Esophagus muscularis mucosa (tissue), 4 donors: Measurements from ENCODE around the gene CACYBP. TPM values are rescaled to one million over a fixed set of nuclear protein-coding genes. Genes with fewer than 3 reads are reported as not detected.

Source experiments
- DNase-seq: peaks from one replicate; pipeline ENCODE4 v3.0.0-alpha.2; 2017; ENCODE audit errors: extremely low spot score
- H3K27ac ChIP-seq, 4 donors: fragments of 200-600 bp; sonication (generic); replicated peaks in 1 of 4; 1 replicate in 3 of 4; 2 replicates in 1 of 4; pipeline ENCODE4 v1.5.1; 2016 to 2019; ENCODE audit warnings: mild to moderate bottlenecking in 1 of 4
- H3K27me3 ChIP-seq, 4 donors: fragments of 200-600 bp; sonication (generic); one replicate each; pipeline versions ENCODE4 v1.5.1 to v1.6.0; 2016 to 2019
- H3K36me3 ChIP-seq, 4 donors: fragments of 200-600 bp; sonication (generic); one replicate each; pipeline ENCODE4 v1.5.1; 2016 to 2019
- H3K4me1 ChIP-seq, 4 donors: fragments of 200-600 bp; sonication (generic); one replicate each; pipeline ENCODE4 v1.5.1; 2016 to 2019
- H3K4me3 ChIP-seq, 4 donors: fragments of 200-600 bp; sonication (generic); 1 replicate in 2 of 4; 2 replicates in 2 of 4; pipeline ENCODE4 v1.5.1; 2016 to 2019; ENCODE audit warnings: mild to moderate bottlenecking in 4 of 4, moderate library complexity in 1 of 4
- H3K9me3 ChIP-seq, 4 donors: fragments of 200-600 bp; sonication (generic); 1 replicate in 3 of 4; 2 replicates in 1 of 4; pipeline ENCODE4 v1.5.1; 2016 to 2019
- EP300 ChIP-seq: sonication (generic); formaldehyde crosslinking; IDR thresholded peaks from one replicate; pipeline ENCODE4 v1.6.1; 2017; ENCODE audit warnings: antibody characterized with exemption
- POLR2A ChIP-seq: fragments of 450-650 bp; IDR thresholded peaks from one replicate; pipeline ENCODE4 v1.6.1; 2017; ENCODE audit warnings: antibody characterized with exemption, moderate library complexity, mild to moderate bottlenecking, low read depth
- POLR2AphosphoS5 ChIP-seq, 2 donors: sonication (generic); formaldehyde crosslinking; IDR thresholded peaks; one replicate each; pipeline ENCODE4 v1.6.1; 2017; ENCODE audit warnings: antibody characterized with exemption in 2 of 2
- WGBS: methylation state at CpG from one replicate; pipeline ENCODE4 v1.1.5; 2018; 5-methylcytosine and 5-hydroxymethylcytosine counted together
- intact Hi-C: fragments of 100-400 bp; cut with DNase I; formaldehyde crosslinking; loops from one replicate; pipeline ENCODE4 v1.15.1; 2023
- total RNA-seq, 4 donors: library from RNA; depleted of rRNA; stranded (reverse); fragments of >200 nt; gene quantifications; one replicate each; pipeline versions ENCODE4 v1.1.0 to v1.2.1, GENCODE V29; 2016
- TF ChIP-seq, protein P1 (sequence below), 3 experiments: fragments of 200-600 bp in 2 of 3; fragments of 450-650 bp in 1 of 3; sonication (generic) in 2 of 3; IDR thresholded peaks; one replicate each; pipeline ENCODE4 v1.5.1; 2017 to 2019; ENCODE audit warnings: antibody characterized with exemption in 3 of 3, mild to moderate bottlenecking in 2 of 3, moderate library complexity in 1 of 3

CACYBP gene
- total RNA-seq, 4 donors from 2014 or later = 48.5 to 125 (median 94.7) TPM

DNA sequence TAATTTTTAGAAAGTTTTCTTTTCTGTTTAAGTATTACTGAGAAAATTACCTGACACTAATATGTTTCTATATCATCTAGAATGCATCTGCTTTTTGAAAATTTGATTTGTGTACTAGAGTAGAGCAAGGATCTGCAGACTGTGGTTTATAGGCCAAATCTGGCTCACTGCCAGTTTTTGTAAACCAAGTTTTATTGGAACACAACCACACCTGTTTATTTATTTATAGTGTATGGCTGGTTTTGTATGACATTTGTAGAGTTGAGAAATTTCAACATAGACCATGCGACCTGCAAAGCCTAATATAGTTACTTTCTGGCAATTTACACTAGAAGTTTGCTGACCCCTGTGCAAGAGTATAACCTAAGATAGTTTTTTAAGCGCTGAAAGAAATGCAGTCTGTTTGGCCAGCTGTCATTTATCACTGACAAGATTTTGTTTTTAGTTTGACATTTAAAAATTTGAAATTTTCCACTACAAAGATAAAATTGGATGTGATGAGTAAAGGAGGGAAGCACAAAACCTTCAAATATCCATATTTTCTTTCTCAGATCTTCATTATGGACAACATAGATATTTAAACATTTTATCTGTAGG lies 36.1 kb upstream of the CACYBP start:
- Histone ChIP-seq H3K27ac (peak overlapping the region; percentile 66 to 77 (median 74)), H3K36me3 (no peaks in the 10 kb centered on the region), H3K4me1 (peaks cover 30 to 56% (median 43%) of the 10 kb centered on the region in 4 donors), H3K4me3 (no peak overlapping the region), H3K9me3 (no peaks in the 10 kb centered on the region), H3K27me3 (no peaks in the 10 kb centered on the region)
- TF ChIP-seq POLR2AphosphoS5 (IDR thresholded peaks at IDR 0.05) (no peak), POLR2A (no peak)
- intact Hi-C loops = no loop called here
- 37% methylated on average over 2 of the region's 2 CpGs for WGBS
- DNase-seq = no peak

DNA sequence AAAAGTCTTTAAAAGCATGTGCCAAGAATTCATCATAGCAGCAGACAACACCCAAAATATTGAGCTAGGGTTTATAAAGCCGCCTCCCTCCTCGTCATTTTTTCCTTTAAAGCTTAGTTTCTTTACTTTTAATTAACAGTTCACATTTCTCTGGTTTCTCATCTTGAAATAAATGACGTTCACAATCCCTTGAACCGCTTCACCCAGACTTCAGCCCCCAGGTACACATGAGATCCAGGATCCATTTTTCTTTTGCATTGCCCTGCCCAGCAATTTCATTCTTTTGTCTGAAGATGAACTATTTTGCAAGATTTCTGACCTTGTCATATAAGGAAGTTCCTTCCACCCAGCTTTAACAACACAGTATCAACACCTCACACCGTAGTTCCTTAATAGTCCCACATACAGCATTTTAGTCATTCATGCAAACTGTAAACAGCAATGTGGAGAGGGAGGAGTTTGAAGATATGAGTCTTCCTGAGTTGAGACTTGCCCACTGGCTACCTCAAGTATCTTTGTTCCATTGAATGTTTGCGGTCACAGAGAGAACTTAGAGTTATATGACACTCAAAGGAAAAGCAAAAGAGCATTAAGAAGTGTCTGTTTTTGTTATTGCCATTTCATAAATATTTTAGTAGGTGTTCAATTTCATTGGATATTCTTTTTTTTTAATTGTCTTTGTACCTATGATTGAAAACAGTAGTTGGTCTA lies 35.3 kb upstream of the CACYBP start:
- H3K27me3 ChIP-seq = no peaks in the 10 kb centered on the region
- H3K27ac ChIP-seq = peak overlapping the region; percentile 66 to 77 (median 74)
- intact Hi-C loops = no loop called here
- TF ChIP-seq POLR2A (no peak), EP300 (no peak), POLR2AphosphoS5 (IDR thresholded peaks at IDR 0.05) (peak in 1 of 2 donors; percentile 5)
- DNase-seq = no peak
- H3K4me1 ChIP-seq = peaks cover 30 to 62% (median 43%) of the 10 kb centered on the region in 4 donors
- 27% methylated on average over 6 of the region's 6 CpGs for WGBS
- H3K36me3 ChIP-seq = peaks cover 0 to 2% (median 0%) of the 10 kb centered on the region in 4 donors
- peak overlapping the region in 2 of 4 donors; percentile 4 to 31 for H3K4me3 ChIP-seq
- H3K9me3 ChIP-seq = no peaks in the 10 kb centered on the region

DNA sequence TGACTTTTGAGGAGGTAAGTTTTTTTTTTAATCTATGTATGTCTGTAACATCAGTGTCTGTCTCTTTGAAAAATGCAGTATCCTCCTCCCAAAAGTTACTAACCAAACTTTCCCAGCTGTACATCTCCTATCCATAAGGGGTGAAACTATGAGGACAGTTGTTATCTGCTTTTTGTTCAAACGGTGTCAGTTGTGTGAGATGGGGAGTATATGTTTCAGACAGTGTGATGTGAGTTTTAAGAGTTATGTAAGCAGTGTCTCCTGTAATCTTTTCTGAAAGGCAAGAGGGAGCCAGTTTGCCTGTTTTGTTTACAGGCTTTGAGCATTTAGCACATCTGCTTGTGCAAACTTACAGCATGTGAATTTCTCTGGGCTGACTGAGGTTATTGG lies 34.8 kb upstream of the CACYBP start:
- no peak for DNase-seq
- Histone ChIP-seq H3K27ac (peak overlapping the region; percentile 66 to 77 (median 74)), H3K4me1 (peaks cover 30 to 62% (median 43%) of the 10 kb centered on the region in 4 donors), H3K4me3 (peak overlapping the region in 1 of 4 donors; percentile 31), H3K9me3 (no peaks in the 10 kb centered on the region), H3K27me3 (no peaks in the 10 kb centered on the region), H3K36me3 (peaks cover 0 to 8% (median 0%) of the 10 kb centered on the region in 4 donors)
- intact Hi-C loops = no loop called here
- TF ChIP-seq, protein P1, sequence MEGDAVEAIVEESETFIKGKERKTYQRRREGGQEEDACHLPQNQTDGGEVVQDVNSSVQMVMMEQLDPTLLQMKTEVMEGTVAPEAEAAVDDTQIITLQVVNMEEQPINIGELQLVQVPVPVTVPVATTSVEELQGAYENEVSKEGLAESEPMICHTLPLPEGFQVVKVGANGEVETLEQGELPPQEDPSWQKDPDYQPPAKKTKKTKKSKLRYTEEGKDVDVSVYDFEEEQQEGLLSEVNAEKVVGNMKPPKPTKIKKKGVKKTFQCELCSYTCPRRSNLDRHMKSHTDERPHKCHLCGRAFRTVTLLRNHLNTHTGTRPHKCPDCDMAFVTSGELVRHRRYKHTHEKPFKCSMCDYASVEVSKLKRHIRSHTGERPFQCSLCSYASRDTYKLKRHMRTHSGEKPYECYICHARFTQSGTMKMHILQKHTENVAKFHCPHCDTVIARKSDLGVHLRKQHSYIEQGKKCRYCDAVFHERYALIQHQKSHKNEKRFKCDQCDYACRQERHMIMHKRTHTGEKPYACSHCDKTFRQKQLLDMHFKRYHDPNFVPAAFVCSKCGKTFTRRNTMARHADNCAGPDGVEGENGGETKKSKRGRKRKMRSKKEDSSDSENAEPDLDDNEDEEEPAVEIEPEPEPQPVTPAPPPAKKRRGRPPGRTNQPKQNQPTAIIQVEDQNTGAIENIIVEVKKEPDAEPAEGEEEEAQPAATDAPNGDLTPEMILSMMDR (IDR thresholded peaks at IDR 0.05) = no peak
- TF ChIP-seq POLR2A (no peak), POLR2AphosphoS5 (IDR thresholded peaks at IDR 0.05) (no peak), EP300 (no peak)
- 19% methylated on average over 1 of the region's 1 CpG for WGBS

DNA sequence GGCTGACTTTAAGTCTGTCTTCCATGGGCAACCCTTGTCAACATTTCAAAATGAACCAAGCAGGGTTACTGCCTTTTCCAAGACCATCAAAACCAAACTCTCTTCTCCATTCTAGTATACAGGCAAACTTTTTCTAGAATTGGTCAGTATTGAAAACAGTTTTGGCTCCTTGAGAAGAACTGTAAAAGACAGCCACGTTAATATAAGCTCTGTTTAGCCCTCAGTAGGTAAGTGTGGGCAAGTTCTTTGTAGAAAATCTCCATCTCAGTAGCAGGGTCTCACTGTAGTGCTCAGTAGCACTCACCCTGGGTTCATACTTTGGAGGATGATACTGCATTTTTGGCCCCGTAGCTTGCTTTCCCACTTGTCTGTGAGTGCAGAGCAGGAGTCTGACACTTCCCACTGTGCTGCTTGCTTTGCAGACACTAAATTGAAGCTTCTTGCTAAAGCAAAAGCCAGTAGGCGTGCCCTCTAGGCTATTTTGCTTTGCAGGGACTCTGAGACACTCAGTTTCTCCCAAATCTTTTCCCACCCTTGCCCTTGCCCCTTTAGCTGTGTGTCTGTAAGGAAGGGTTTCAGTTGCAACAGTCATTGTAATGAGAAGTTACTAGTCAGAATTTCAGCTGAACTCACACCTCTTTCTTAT lies 34.3 kb upstream of the CACYBP start:
- Histone ChIP-seq H3K36me3 (peaks cover 0 to 9% (median 0%) of the 10 kb centered on the region in 4 donors), H3K27ac (peak overlapping the region; percentile 66 to 77 (median 74)), H3K4me3 (peak overlapping the region in 3 of 4 donors; percentile 6 to 31 (median 13)), H3K27me3 (no peaks in the 10 kb centered on the region), H3K4me1 (peaks cover 30 to 62% (median 43%) of the 10 kb centered on the region in 4 donors), H3K9me3 (no peaks in the 10 kb centered on the region)
- TF ChIP-seq, protein P1 (IDR thresholded peaks at IDR 0.05) = no peak
- TF ChIP-seq POLR2AphosphoS5 (IDR thresholded peaks at IDR 0.05) = no peak
- TF ChIP-seq POLR2A = no peak
- TF ChIP-seq EP300 = no peak
- 32% methylated on average over 3 of the region's 3 CpGs for WGBS
- DNase-seq = no peak
- intact Hi-C loops = no loop called here

DNA sequence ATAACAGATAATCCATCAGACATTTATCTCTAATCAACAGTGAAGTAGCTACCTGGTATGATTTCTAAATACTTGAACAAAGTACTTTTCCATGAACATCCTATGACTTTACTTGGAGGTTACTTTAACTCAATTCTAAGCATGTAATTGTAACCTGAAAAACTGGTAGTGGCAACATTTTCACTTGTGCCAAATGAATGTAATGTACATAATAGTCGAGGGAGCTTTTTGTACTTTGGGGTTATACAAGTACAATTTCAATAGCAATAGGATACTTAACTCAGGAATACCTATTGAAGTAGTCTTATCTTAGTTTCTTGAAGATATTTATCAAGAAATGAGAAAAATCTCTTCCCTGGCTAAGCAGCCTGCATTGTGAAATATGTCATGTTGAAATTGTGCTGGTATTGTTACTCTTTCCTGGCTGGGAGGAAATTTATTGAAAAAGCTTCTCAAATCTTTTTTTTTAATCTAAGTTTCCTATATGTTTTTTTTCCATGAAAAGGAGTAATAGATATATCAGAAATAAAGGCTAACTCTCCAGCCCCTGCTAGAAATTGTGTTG lies 33.7 kb upstream of the CACYBP start:
- Histone ChIP-seq H3K4me3 (peak overlapping the region in 2 of 4 donors; percentile 6 to 31), H3K36me3 (peaks cover 0 to 9% (median 0%) of the 10 kb centered on the region in 4 donors), H3K27me3 (no peaks in the 10 kb centered on the region), H3K4me1 (peaks cover 30 to 62% (median 43%) of the 10 kb centered on the region in 4 donors), H3K9me3 (no peaks in the 10 kb centered on the region), H3K27ac (peak overlapping the region; percentile 66 to 77 (median 74))
- DNase-seq = no peak
- TF ChIP-seq, protein P1 (IDR thresholded peaks at IDR 0.05) = no peak
- WGBS = 32% methylated on average over 1 of the region's 1 CpG
- intact Hi-C loops = no loop called here
